Fibroblast of lung (primary cell): ENCODE data around the gene PAFAH1B1. TPM values are rescaled to one million over a fixed set of nuclear protein-coding genes. Genes with fewer than 3 reads are reported as not detected.

Source experiments
- DNase-seq, 2 donors: peaks; one replicate each; pipeline versions ENCODE4 v3.0.0 to v3.0.0-alpha.2; 2010; ENCODE audit warnings: low read depth in 2 of 2
- H2AFZ ChIP-seq: 2 replicates; pipeline ENCODE4 v1.5.1; 2012; ENCODE audit warnings: low read length, control low read depth, inconsistent platforms
- H3K27ac ChIP-seq: 2 replicates; pipeline ENCODE4 v1.5.1; 2011; ENCODE audit warnings: low read length, control low read depth; ENCODE audit not compliant: insufficient read depth
- H3K27me3 ChIP-seq: 2 replicates; pipeline ENCODE4 v1.5.1; 2011; ENCODE audit warnings: mild to moderate bottlenecking, low read length; ENCODE audit not compliant: control insufficient read depth, insufficient read depth
- H3K36me3 ChIP-seq: 2 replicates; pipeline ENCODE4 v1.5.1; 2011; ENCODE audit warnings: low read length; ENCODE audit not compliant: control insufficient read depth, insufficient read depth
- H3K4me1 ChIP-seq: 2 replicates; pipeline ENCODE4 v1.5.1; 2011; ENCODE audit warnings: low read length; ENCODE audit not compliant: control insufficient read depth, insufficient read depth; ENCODE audit errors: extremely low read depth
- H3K4me2 ChIP-seq: 2 replicates; pipeline ENCODE4 v1.5.1; 2011; ENCODE audit warnings: low read length, control low read depth; ENCODE audit not compliant: insufficient read depth; ENCODE audit errors: extremely low read depth
- H3K4me3 ChIP-seq, 4 experiments: fragments of 200-600 bp in 1 of 4; sonication (generic) in 1 of 4; replicated peaks in 1 of 4; 2 replicates each; pipeline ENCODE4 v1.5.1; 2011 to 2016; ENCODE audit warnings: low read length in 4 of 4, low read depth in 3 of 4, mild to moderate bottlenecking in 3 of 4, control low read depth in 2 of 4, inconsistent platforms in 1 of 4, mixed read lengths in 1 of 4; ENCODE audit not compliant: insufficient read depth in 1 of 4; ENCODE audit errors: control extremely low read depth in 1 of 4
- H3K79me2 ChIP-seq: 2 replicates; pipeline ENCODE4 v1.5.1; 2012; ENCODE audit warnings: mild to moderate bottlenecking, low read length, inconsistent platforms; ENCODE audit not compliant: control insufficient read depth, insufficient read depth
- H3K9ac ChIP-seq: 2 replicates; pipeline ENCODE4 v1.5.1; 2011; ENCODE audit warnings: mild to moderate bottlenecking, low read length, control low read depth; ENCODE audit not compliant: insufficient read depth
- H3K9me3 ChIP-seq: 2 replicates; pipeline ENCODE4 v1.5.1; 2012; ENCODE audit warnings: low read depth, low read length; ENCODE audit not compliant: control insufficient read depth, insufficient read depth
- H4K20me1 ChIP-seq: 2 replicates; pipeline ENCODE4 v1.5.1; 2011; ENCODE audit warnings: low read length; ENCODE audit not compliant: control insufficient read depth, insufficient read depth; ENCODE audit errors: extremely low read depth
- CTCF ChIP-seq, 2 donors: IDR thresholded peaks in 1 of 2; conservative IDR thresholded peaks in 1 of 2; 1 replicate in 1 of 2; 2 replicates in 1 of 2; pipeline ENCODE4 v1.5.1; 2011 to 2012; ENCODE audit warnings: low read length in 2 of 2, control low read depth in 1 of 2, inconsistent platforms in 1 of 2, low read depth in 1 of 2, mild to moderate bottlenecking in 1 of 2
- EZH2 ChIP-seq: IDR thresholded peaks from 2 replicates; pipeline ENCODE4 v1.5.1; 2012; ENCODE audit warnings: low read length, control low read depth, mild to moderate bottlenecking; ENCODE audit errors: missing control alignments
- polyA plus RNA-seq, 2 donors: library from polyadenylated mRNA; depleted of rRNA in 1 of 2; stranded (reverse) in 1 of 2; unstranded in 1 of 2; fragments of >200 nt; gene quantifications; 2 replicates each; pipeline ENCODE4 v1.2.1, GENCODE V29; 2011 to 2012; ENCODE audit warnings: missing spikeins in 1 of 2
- total RNA-seq: library from RNA; depleted of rRNA; stranded (reverse); fragments of >200 nt; gene quantifications from 2 replicates; pipeline ENCODE4 v1.2.1, GENCODE V29; 2014

PAFAH1B1 gene
- total and polyA plus RNA-seq, 2 donors (not counting 1 experiment from before 2014, with no cell fraction given): 107 to 108 TPM

GRCh38 chr17:2688351-2689342 is 95.2 kb downstream of the PAFAH1B1 start:
- Histone ChIP-seq H3K4me2 (no peak overlapping the region), H3K4me1 (peaks cover 10% of the 10 kb centered on the region), H3K4me3 (no peak overlapping the region), H3K79me2 (no peaks in the 10 kb centered on the region), H3K9me3 (no peaks in the 10 kb centered on the region), H3K27me3 (no peaks in the 10 kb centered on the region), H3K36me3 (peaks cover 11% of the 10 kb centered on the region), H2AFZ (no peak overlapping the region), H3K27ac (no peak overlapping the region), H3K9ac (no peak overlapping the region), H4K20me1 (no peaks in the 10 kb centered on the region)
- DNase-seq: no peak
- no peak for TF ChIP-seq CTCF (conservative IDR thresholded peaks at IDR 0.05 in 1 of 2, IDR thresholded peaks at IDR 0.05 in 1 of 2; ENCODE audit: low read depth in 1 of 2, low read length in 2 of 2)
- no peak for TF ChIP-seq EZH2

GRCh38 chr17:2689411-2690164 is 96.1 kb downstream of the PAFAH1B1 start:
- H3K27ac ChIP-seq: no peak overlapping the region
- no peak overlapping the region for H3K4me2 ChIP-seq
- no peak overlapping the region for H2AFZ ChIP-seq
- no peaks in the 10 kb centered on the region for H3K27me3 ChIP-seq
- peaks cover 15% of the 10 kb centered on the region for H3K36me3 ChIP-seq
- H3K9me3 ChIP-seq: no peaks in the 10 kb centered on the region
- no peak for TF ChIP-seq CTCF (conservative IDR thresholded peaks at IDR 0.05 in 1 of 2, IDR thresholded peaks at IDR 0.05 in 1 of 2; ENCODE audit: low read depth in 1 of 2, low read length in 2 of 2)
- no peak for TF ChIP-seq EZH2
- DNase-seq: no peak
- no peak overlapping the region for H3K4me3 ChIP-seq
- H4K20me1 ChIP-seq: no peaks in the 10 kb centered on the region
- no peaks in the 10 kb centered on the region for H3K79me2 ChIP-seq
- H3K9ac ChIP-seq: no peak overlapping the region
- peaks cover 7% of the 10 kb centered on the region for H3K4me1 ChIP-seq
